Renal cortical epithelial cell (primary cell): ENCODE results near the gene AKT1S1. TPM values are rescaled to one million over a fixed set of nuclear protein-coding genes. Genes with fewer than 3 reads are reported as not detected.
A peak's percentile ranks its signal among the peaks of the same experiment; 100 is the strongest.

ENCODE experiments used
- DNase-seq: peaks from one replicate; pipeline ENCODE4 v3.0.0-alpha.2; 2011; ENCODE audit warnings: low read depth
- total RNA-seq: library from RNA; depleted of rRNA; stranded (reverse); fragments of >200 nt; gene quantifications from 2 replicates; pipeline ENCODE4 v1.2.3, GENCODE V29; 2014

Gene AKT1S1
- total RNA-seq, 1 donor from 2014 or later: 10.8 TPM

DNA sequence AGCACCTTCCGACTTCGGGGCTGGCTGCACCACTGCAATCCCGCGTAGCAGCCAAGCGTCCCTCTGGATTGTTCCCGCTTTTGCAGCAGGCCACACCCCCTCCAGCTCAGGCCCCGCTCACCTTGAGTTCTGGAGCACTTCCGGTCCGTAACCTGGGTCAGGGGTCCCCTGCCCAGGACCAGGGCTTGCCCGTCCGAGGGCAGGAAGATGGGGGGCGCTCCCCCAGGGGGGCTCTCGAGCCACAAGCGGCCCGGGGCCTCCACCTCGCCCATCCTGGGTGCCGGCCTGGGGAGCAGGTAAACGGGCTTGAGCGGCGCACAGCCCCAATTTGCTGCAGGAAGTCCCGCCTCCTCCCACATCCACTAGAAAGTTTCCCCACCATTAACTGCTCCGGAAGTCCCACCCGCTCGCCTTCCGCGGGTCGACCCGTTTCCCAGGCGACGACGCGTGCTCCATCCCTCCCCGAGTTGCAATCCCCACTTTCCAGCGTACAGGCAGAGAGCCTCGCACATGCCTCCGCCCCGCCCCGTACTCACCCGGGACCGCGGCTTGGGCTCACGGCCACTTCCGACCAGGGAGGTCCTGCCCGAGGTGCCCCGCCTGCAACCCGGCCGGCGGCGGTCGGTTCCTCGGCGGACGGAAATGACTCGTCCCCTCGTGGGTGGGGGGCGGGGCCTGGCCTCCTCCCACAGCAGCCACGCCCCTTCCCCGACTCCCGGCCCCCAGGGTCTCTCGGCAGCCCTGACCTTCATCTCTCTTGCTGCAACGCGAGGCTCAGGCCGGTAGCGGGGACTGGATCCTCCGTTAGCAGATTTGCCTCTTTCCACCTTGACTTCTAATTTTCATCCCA lies 10.0 kb downstream of the AKT1S1 start, which contains the start of gene PNKP:
Gene PNKP, minus strand, starts transcription at position 644 of the 850 bp plus-strand sequence. Its CDS starts 372 bp downstream, at position 272.
- peak; percentile 83 for DNase-seq

GRCh38 chr19:49864890-49865289 lies 12.3 kb downstream of the AKT1S1 start:
- no peak for DNase-seq

- no peak for DNase-seq
These were observed 13.2 kb downstream of the AKT1S1 start for GRCh38 chr19:49863935-49864320.

- DNase-seq: no peak
These were observed 13.8 kb downstream of the AKT1S1 start for GRCh38 chr19:49863254-49863934.

DNA sequence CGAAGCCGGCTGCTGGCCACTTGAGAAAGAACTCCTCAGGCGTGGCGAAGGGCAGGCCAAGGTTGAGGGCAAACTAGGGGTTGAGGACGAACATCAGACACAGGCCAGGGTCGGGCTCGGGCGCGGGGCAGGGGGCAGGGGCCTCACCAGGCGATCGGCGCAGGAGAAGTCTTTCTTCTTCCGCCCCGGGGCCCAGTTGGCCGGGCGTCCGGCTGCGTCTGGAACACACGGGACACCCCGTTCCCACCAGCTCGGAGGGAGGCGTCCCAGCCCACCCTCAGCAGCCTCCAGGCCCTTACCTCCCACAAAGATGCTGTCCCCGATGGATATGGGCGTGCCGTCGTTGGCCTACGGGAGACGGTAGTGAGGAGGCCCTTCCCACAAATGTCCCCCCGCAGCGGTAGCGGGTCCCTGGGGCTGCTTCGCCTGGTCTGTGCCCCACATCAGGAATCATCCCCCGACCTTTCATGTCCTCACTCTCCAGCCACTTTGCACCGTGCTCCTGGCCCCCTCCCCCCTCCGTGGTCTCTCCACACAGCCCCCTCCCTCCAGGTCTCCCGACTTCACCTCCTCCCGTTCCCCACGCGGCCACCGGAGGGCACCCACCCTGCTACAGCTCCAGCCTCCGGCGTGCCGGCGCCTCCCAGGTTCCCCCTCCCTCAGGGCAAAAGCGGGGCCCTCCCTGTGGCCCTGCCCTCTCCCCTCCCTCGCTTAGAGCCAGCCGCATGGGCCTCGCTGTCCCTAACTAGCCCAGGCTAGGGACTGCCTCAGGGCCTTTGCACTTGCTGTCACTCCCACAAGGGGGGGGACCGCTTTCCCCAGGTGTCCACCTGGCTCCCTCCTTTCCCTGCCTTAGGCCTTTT lies 14.5 kb downstream of the AKT1S1 start:
- DNase-seq: no peak

GRCh38 chr19:49861541-49862378 lies 15.4 kb downstream of the AKT1S1 start:
- DNase-seq: no peak

GRCh38 chr19:49861107-49861506 lies 16.0 kb downstream of the AKT1S1 start:
- no peak for DNase-seq

GRCh38 chr19:49860336-49861102 lies 16.6 kb downstream of the AKT1S1 start:
- DNase-seq: no peak

- DNase-seq: no peak
These were observed 17.3 kb downstream of the AKT1S1 start for GRCh38 chr19:49859682-49860335.

GRCh38 chr19:49858088-49858985 lies 18.8 kb downstream of the AKT1S1 start:
- no peak for DNase-seq

DNA sequence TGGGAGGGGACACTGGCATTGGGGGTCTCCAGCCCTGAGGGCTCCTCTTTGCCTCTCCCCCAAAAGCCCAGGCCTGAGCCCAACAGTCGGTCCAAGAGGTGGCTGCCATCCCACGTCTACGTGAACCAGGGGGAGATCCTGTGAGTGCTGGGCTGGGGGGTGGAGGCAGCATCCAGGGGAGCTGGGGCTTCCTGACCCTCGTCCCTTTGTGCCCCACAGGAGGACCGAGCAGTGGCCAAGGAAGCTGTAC lies 19.4 kb downstream of the AKT1S1 start:
- DNase-seq: no peak

GRCh38 chr19:49857061-49857837 lies 19.9 kb downstream of the AKT1S1 start:
- no peak for DNase-seq

GRCh38 chr19:49856574-49857021 lies 20.6 kb downstream of the AKT1S1 start:
- DNase-seq: no peak

- no peak for DNase-seq
These were observed 21.2 kb downstream of the AKT1S1 start for GRCh38 chr19:49855676-49856573.

DNA sequence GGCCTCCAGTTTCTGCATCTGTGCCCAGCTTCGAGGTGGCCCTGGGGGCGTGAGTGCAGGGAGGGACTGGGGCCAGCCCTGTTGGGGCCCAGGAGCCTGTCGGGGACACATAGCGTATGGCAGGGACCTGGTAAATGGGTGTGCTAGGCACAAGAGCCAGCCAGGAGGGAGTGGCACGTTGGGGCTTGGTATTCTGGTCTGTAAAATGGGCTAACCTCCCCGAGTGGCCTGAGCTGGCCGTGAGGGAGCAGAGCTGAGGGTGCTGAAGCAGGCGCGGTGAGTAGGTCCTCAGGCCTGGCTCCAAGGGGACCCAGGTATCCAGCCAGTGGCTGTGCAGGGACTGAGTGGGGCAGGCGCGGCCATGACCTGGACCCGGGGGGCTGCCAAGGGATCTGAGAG lies 21.9 kb downstream of the AKT1S1 start:
- no peak for DNase-seq

DNA sequence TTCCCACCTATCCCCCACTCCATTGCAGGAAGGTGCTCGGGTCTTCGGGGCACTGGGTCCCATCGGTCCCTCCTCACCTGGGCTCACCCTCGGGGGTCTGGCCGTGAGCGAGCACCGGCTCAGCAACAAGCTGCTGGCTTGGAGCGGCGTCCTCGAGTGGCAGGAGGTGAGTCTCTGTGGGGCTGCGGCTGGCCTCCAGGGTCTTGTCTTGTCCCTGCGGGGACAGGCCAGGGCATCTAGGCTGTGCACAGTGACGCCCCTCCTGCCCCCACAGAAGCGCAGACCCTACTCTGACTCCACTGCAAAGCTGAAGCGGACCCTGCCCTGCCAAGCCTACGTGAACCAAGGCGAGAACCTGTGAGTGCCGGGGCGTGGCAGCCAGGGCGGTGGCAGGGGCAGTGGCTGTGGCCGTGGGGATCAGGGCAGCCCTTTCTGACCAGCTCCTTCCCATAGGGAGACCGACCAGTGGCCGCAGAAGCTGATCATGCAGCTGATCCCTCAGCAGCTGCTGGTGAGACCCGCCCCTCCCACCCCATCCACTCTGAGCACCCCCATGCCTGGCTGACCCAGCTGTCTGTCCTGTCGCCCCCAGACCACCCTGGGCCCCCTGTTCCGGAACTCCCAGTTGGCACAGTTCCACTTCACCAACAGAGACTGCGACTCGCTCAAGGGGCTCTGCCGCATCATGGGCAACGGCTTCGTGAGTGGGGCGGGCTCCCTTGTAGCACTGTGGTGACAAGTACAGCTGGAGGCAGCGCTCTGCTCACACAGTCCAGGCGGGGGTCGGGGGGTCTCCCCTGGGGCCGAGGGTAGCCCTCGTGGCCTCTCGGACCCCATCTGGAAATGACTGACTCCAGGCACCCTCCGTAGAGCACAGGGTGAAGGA lies 22.5 kb downstream of the AKT1S1 start:
- DNase-seq: no peak
